HPDE6-E6E7 (cell line): ENCODE data around the gene PDE4D.
A peak's percentile ranks its signal among the peaks of the same experiment; 100 is the strongest.
"Not testable (repeated sequence)": the region's sequence is repeated elsewhere in the genome, so short reads cannot be mapped to it uniquely, and the experiment has no call there.

Experiments used
- DNase-seq: peaks from one replicate; pipeline ENCODE4 v3.0.0; 2011; ENCODE audit warnings: missing footprints; ENCODE audit errors: extremely low spot score

PDE4D gene

DNA sequence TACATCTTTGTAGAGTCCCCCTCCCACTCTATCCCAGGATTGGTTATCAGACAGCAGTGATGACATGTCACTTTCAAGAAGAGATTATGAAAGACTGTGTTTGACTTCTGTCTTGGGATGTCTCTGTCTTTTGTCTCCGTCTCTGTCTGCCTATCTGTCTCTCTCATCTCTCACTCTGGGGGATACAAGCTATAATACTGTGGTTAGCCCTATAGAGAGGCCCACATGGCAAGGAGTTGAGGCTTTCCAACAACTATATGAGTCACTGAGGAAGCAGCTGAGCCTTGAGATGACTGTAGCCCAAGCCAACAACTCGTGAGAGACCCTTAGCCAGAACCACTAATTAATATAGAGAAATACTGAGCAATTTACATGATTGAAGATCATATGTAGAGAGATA lies 284.8 kb downstream of the PDE4D start:
- no peak for DNase-seq

DNA sequence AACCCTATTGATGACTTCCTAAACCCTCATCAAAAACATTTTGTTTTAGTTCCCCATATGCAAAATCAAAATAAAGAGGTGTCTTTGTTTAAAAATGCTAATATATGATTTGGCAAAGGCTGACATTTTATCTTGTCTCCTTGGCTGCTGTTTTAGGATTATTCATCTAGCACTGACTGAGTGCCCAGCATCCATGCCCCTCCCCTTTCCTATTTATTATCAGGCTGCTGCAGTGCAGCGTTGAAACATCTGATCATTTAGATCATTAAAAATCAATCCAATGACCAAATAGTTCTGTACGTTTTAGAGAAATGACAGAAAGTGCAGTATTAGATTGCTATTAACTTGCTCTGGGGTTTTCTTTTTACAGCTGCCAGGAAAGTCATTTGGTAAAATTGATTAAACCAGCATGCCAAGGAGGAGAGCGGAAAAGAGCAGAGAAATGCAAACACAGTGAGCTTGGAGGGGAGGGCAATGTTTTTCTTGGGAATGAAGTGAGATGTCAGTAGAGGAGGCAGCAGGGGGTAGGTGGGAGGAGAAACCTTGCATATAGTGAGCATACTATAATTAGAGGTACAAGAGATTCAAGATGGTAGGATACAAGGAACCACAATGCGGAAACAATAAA lies 286.3 kb downstream of the PDE4D start:
- no peak for DNase-seq

DNA sequence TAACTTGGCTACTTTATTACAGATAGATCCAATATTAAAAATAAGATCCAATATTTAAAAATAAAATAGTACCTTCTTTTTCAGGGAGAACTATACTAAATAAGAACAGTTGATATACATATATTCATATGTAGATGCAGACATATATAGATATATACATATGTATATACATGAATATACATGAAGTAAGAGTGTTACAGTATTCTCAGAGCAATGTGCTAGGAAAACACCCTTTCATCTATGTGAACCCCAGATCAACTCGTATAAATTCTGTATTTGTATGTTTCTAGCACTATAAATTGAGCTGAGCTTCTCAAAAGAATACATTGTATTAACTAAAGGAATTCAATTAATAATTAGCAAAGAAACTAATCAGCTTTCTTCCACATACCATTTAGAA lies 287.6 kb downstream of the PDE4D start:
- no peak for DNase-seq

DNA sequence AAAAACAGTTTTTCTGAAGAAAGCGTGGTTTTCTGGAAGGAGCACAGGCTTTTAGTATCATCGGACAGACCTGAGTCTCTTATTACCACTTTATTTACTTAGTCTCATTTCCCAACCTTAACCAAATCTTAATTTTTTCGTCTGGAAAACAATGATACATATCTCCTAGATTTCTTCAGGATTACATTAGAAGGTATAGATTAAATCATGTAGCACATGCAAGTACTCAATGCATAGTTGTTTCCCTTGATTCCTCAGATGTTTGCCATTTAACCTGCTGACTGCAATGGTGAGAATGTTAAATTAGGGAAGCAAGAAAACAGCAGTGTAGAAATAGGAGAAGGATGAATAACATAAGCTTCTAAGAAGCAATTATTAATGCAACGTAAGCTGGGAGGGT lies 289.4 kb downstream of the PDE4D start:
- no peak for DNase-seq

DNA sequence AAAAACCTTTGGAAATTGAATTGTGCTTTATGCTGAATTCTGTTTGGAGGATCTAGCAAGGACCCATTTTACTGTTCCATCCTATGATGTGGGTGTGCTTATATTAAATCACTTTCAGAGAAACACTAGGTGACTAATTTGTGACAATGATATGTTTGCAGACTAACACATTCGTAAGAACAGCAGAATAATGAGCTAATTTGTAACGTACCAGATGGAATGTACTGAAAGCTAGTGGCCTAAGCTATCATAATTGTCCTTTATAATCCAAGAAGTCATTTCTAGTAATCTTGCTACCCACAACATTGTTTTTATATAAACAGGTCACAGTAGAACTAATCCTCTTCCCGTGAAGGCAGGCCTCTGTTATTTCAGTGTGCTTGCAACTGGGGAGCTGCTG lies 292.5 kb downstream of the PDE4D start:
- DNase-seq: no peak

DNA sequence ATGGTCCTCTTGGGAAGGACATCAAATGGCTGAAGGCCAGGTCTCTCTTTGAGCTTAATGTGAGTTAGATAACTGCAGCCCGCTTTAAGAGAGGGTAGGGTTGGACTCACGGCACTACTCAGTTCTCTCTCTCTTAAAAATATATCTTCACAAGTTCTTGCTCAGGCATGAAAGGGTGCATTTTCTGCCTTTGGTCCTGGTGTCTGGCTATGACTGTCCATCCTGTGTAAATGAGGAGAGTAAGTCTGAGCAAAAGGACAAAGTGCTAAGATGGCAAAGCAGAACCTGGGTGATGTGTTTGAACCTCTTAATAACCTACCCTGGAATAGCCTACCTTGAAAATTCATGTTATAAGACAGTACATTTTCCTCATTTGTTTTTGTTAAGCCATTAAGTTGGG lies 293.4 kb downstream of the PDE4D start:
- no peak for DNase-seq

DNA sequence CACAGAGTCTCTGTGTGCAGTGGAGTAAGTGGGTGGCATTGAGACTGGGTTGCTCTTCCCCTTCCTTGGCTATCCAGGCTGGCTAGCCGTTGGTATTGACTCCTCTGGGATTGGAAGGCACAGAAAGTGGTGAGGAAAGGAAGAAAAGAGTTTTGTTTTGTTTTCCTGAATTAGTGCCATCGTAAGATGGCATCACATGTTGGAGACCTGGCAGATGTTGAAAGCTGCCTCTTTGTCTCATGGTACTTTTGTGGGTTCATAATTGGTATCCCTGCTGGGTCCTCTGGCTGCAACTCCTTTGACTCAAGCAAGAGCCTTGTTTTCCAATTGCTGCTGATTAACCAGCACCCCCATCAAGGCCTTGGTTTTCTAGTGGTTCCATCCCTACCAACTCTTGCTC lies 293.8 kb downstream of the PDE4D start:
- DNase-seq: no peak

DNA sequence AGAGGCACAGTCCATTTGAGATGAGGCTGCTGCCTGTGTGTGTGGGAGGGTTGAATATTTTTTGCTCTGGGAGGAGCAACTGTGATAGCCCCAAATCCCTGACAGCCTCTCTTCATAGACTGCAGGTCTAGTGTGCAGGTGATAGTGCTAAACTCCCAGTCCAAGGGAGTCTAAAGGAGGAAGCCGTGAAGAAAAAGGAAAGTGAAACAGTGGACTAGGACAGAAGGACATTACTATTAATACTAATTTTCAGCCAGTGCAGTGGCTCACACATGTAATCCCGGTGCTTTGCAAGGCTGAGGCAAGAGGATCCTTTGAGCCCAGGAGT lies 295.0 kb downstream of the PDE4D start:
- peak; percentile 4 for DNase-seq

DNA sequence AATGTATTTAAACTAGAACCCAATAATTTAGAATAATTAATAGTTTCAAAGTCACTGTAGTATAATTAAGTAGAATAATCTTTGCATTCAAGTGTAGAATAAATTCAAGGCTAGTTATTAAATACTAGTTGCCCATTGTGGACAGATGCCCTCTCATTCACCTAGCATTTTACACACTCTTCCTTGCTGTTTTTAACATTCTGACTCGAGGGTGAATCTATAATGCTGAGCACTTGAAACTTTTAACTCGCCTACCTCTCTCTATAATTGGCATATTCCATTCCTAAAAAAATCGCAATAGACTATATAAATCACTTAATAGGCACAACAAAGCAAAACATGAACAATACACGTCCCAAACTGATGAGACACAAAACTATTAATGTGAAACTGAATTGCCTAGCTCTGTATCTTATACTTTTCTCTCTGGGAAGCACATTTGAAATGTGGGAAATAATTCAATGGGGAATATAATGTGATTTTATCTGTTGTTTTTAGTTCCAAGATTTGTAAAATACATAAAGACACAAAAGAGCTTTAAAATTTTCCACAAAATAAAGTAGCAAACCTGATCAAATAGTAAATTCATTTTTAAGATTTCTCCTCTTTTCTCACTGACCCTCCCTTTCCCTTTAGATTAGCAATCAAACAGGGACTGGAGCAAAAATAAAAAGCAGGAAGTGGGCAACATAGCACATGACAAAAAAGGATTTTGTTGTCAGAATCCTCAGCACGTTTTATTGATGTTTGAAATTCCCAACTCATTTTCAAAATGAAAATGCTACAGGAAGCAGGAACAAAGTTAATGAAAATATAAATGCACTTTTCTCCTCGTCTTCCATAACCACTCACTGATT lies 295.6 kb downstream of the PDE4D start:
- no peak for DNase-seq

DNA sequence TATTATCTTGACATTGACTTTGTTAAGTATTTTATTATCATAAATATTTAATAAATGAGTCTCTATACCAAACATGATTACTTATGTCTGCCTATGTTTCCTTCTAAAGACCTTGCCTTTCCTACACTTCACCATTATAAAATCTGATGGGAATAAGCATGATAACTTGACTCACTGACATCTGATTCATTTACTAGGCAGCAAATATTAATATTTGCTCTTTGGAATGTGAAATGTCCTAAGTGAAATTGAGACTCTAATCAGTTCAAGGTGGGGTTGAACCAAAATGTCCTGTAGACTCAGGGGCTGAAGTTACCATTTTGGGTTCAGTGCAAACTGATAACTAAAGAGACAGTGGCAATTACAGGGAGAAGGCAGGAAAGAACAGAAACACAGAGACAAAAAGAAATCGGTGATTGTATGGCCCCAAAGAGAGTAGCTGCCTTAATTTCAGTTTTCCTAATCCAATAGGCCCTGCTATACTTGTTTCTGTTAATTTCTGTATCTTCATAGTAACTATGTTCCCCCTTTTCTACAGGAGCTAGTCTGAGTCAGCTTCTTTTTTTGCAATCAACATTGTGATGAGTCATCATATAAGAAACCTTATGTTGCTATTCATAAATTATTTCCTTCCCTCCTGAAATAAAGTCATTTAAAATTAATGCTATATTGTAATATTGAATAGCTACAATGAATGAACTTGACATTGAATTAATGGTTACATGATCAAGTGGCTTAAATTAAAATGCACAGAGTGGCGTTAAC lies 296.8 kb downstream of the PDE4D start:
- peak; percentile 9 for DNase-seq

DNA sequence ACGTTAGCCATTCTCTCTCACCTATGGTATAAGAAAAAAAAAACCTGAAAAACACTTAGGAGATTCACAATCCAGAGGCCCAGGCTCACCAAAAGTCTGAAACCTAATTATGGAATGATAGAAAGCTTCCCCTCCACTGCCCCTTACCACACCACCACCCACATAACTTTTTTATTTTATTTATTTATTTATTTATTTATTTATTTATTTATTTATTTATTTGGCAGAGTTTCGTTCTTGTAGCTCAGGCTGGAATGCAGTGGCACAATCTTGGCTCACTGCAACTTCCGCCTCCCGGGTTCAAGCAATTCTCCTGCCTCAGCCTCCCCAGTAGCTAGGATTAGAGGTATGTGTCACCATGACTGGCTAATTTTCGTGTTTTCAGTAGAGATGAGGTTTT lies 299.4 kb downstream of the PDE4D start:
- not testable (repeated sequence) for DNase-seq

DNA sequence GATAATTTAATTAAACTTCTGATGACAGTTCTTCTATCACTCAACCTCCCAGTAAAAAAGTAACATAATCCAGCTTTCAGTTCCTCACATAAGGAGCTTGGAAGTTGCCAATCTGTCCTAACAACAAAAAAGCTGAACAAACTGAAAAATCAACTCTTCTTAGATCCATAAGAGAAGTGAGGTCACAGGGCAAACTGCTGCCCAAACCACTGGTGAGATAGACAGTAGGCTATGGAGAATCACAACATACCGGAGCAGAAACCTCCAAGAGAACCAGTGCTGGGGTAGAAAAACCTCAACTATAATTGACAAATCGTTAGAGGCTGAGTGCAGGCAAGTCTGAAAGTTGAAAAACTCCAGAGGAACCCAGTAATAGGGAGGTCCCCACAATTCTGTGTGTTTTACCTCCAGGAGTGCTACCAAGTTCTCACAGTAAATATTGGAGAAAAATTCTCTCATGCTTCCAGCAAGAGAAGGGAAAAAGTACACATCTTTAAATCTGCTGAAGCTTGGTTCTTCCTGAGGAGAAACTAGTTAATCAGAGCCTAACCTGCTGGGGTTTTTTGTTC lies 300.0 kb downstream of the PDE4D start:
- no peak for DNase-seq

DNA sequence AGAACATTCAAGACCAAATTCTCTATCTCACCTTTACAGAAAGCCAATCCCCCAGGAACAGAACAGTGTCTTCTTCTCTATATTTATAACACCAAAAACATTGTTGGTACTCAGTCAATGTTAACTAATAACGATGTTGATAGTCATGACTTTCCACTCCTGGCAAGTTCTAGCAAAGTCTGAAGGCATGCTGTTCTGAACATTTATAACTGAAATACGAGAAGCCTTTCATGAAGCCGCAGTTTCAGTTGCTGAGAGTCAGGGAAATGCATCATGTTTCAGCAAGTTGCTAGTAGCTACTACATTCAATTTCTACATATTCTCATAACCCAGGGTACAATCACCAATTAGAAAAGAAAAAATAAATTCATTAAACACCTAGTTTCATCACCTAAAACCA lies 301.4 kb downstream of the PDE4D start:
- peak; percentile 19 for DNase-seq

DNA sequence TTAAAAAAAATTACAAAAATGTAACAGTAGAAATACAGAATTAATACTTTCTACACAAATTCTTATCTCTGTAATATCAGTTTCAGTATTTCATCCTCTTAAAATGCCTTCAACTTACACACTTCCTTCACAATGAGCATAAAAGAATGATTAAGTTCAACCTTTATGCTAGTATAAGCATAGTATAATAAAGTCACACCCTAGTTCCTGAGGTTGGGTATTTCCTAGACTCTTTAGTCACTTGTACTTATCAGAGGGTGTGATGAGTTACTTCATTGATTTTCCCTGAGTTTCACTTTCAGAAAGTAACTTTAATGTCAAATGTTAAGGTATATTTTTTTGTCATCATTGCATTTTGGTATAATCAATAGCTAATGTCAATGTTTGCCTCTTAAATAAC lies 302.4 kb downstream of the PDE4D start:
- DNase-seq: peak; percentile 23

DNA sequence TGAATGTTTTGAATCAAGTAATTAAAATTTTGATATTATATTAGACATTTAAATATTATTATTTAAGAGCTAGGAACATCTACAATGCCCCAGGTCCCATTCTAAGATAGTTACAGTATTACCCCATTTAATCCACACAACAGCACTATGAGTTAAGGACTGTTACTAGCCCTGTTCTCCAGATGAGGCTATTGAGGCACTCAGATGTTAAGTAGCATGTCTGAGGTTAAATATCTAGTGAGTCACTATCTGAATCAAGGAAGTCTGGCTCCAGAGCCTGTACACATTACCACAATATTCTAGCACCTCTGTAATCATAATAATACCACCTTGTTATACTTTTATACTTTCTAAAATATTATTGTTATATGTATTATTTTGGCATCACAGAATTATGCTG lies 304.6 kb downstream of the PDE4D start:
- DNase-seq: peak; percentile 26

DNA sequence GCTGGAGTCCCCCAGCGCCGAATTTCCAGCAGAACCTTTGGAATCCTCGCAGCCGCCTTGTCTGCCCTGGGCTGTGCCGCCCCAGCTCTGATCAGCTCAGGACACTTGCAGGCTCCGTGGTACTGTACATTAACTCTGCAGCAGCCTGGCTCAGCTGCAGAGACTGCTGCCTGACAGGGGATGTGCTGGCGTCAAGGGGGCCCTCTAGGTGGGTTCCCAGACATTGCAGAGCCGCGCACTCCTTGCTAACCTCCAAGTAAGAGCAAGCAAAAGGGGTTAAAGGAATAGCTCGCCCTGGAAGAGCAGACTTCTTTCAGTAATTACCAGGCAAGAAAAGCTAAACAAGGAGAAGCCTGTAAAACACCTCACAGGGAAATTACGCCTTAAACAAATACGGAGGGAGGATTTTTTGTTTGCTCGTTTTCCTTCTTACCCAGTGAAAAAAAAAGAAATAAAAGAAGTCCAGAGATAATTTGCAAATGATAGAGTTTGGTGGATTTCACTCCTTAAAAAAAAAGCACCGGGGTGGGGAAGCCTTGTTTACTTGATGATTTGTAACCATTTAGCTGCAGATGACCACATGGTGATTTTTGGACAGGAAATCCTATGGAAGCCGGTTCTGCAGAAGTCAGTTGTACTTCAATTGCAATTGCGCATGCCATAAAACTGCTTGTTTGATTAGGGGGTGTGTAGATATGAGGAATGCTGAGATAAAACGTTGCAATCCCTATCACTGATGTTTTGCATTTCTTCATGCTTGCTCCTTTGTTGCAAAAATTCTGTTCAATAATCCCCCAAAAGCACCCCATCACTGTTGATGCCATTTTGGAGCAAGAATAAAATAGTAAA lies 305.8 kb downstream of the PDE4D start:
- no peak for DNase-seq

DNA sequence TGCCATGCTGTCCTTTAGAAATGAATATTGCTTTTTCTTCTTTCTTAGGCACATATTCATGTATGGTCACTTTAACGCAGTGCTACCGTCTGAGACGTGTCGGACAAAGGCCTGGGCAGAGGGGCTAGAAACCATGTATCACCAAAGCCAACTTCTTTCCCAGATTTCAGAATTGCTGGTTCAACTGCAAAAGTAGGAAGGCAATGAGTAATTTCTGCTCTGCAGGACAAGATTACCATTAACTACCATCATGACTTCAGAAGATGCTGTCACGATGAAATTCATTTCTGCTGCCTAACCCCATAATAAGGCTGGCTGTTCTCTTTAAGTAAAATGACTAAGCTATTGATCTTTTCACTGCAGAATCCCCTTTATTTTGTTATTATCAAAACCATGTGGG lies 306.7 kb downstream of the PDE4D start:
- DNase-seq: no peak

DNA sequence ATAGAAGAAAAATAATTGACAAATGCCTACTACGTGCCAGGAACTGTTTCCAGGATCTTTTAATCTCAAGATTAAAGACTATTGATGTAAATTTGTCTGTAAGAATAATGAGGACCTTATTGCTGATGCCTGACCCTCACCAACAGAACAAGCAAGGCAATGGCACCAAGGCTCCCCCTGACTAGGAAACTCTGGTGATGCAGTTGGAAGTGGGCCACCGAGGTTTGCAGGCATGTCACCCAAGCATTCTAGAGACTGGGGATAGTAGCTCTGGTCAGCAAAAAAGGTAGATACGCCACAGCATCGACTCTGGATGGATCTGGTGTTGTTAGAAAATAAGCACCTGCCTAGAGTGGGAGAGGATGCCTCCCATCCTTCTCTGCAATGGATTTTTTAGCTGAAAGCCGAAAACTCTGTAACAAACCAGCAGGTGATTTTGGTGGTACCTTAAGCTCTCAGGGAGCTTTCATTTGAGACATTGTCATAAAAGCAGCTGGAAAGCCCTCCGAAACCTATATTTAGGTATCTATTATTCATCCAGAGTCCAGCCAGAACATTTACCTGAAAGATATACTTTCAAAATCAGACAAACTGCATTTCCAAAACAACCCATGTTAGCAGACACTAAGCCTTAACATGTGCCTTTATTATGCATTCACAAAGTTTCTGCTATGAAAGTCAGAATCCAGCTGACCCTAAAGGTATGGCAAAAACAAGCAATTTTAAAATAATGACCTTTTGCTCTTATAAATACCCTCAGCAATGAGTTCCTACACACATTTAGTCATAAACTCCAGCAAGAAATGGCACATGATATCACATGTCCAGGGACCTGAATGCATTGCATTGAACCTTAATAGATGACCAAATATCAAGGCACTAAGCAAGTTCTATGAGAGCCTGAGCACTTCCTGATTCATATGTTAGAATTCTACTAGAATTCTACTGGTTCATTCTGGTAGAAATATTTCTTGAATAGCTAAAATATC lies 308.4 kb downstream of the PDE4D start:
- DNase-seq: no peak

DNA sequence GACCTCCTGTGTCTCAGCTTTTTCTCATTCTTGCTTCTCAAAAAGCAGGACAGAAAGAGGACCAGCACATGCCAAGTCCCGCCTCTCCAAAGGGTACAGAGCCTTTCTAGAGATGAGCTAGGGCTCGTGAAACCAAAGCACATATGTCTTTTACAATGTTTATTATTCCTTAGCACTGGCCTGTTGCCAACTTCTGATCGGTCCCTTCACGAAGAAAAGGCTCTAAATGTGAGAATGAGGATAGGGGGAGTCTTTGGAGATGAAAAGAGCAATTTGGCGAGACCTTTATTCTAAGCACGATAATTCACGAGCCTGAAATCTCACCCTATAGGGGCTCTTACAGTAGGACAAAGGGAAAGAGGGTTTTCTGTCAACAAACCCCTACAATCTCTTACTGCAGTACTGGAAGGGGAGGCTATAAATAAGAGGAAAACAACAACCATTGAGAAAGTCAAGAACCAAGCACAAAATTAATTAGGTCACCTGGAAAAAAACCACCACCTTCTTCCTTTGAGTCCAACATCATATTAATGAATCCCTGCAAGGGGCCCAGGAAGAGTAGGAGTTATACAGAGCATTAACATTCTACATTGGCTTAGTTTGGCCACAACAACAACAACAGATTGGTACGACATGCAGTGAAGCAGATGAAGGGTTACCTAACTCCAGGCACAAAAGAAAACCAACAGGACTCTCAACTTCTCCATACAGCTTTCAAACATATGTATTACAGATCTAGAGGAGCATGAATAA lies 309.5 kb downstream of the PDE4D start:
- DNase-seq: no peak
